DND-41 (cell line): ENCODE data around the gene GALNT18.

ENCODE experiments used
- ATAC-seq: fragments of 200-7000 bp; cut with Tn5 transposase; 3 replicates; pipeline ENCODE4 v1.9.1; 2021; ENCODE audit warnings: low read depth; ENCODE audit not compliant: insufficient read depth
- DNase-seq: peaks from one replicate; pipeline ENCODE4 v3.0.0-alpha.2; 2020
- H2AFZ ChIP-seq: 2 replicates; pipeline ENCODE4 v1.6.0; 2012; ENCODE audit warnings: low read depth, low read length
- H3K27ac ChIP-seq: 2 replicates; pipeline ENCODE4 v1.5.1; 2012; ENCODE audit warnings: low read length, inconsistent platforms
- H3K27me3 ChIP-seq: fragments of 200-600 bp; sonication (generic); 2 replicates; pipeline ENCODE4 v1.6.0; 2012; ENCODE audit warnings: low read length, mild to moderate bottlenecking, inconsistent platforms; ENCODE audit not compliant: insufficient read depth, poor library complexity
- H3K36me3 ChIP-seq: 2 replicates; pipeline ENCODE4 v1.5.1; 2012; ENCODE audit warnings: low read length, inconsistent platforms; ENCODE audit not compliant: insufficient read depth
- H3K4me1 ChIP-seq: 2 replicates; pipeline ENCODE4 v1.5.1; 2012; ENCODE audit warnings: mild to moderate bottlenecking, low read length; ENCODE audit not compliant: insufficient read depth
- H3K4me2 ChIP-seq: 2 replicates; pipeline ENCODE4 v1.6.0; 2012; ENCODE audit warnings: mild to moderate bottlenecking, moderate library complexity, low read length, inconsistent platforms; ENCODE audit not compliant: insufficient read depth
- H3K4me3 ChIP-seq, 2 experiments: fragments of 200-600 bp in 1 of 2; shearing (Covaris generic) in 1 of 2; 2 replicates each; pipeline ENCODE4 v1.5.1; 2012 to 2016; ENCODE audit warnings: inconsistent platforms in 2 of 2, low read length in 2 of 2, mild to moderate bottlenecking in 2 of 2, low read depth in 1 of 2, moderate library complexity in 1 of 2
- H3K79me2 ChIP-seq: 2 replicates; pipeline ENCODE4 v1.6.0; 2012; ENCODE audit warnings: low read length, inconsistent platforms; ENCODE audit not compliant: insufficient read depth
- H3K9ac ChIP-seq: 2 replicates; pipeline ENCODE4 v1.6.0; 2012; ENCODE audit warnings: low read depth, mild to moderate bottlenecking, inconsistent platforms, low read length, moderate library complexity
- H3K9me3 ChIP-seq: 2 replicates; pipeline ENCODE4 v1.5.1; 2012; ENCODE audit warnings: low read length, moderate library complexity, mild to moderate bottlenecking, inconsistent platforms; ENCODE audit not compliant: insufficient read depth, severe bottlenecking
- H4K20me1 ChIP-seq: 2 replicates; pipeline ENCODE4 v1.6.0; 2012; ENCODE audit warnings: low read length; ENCODE audit not compliant: insufficient read depth
- EZH2 ChIP-seq: IDR thresholded peaks from 3 replicates; pipeline ENCODE4 v1.6.1; 2012; ENCODE audit warnings: borderline replicate concordance, low read depth, mild to moderate bottlenecking, moderate library complexity, low read length, inconsistent platforms; ENCODE audit not compliant: severe bottlenecking
- TF ChIP-seq, protein P1 (sequence below): IDR thresholded peaks from 2 replicates; pipeline ENCODE4 v1.5.1; 2012; ENCODE audit warnings: borderline replicate concordance, low read length, moderate library complexity, mild to moderate bottlenecking; ENCODE audit not compliant: poor library complexity, severe bottlenecking; ENCODE audit errors: extremely low read depth

GALNT18 gene

GRCh38 chr11:11265320-11265719 is 356.5 kb downstream of the GALNT18 start:
- Histone ChIP-seq H3K4me2 (no peak overlapping the region), H3K9ac (no peak overlapping the region), H3K36me3 (no peaks in the 10 kb centered on the region), H2AFZ (no peak overlapping the region), H3K4me3 (no peak overlapping the region), H4K20me1 (no peaks in the 10 kb centered on the region; the same call in none of the 2 replicates), H3K79me2 (no peaks in the 10 kb centered on the region), H3K27me3 (no peaks in the 10 kb centered on the region), H3K4me1 (no peaks in the 10 kb centered on the region), H3K27ac (no peak overlapping the region), H3K9me3 (no peaks in the 10 kb centered on the region)
- DNase-seq: peak; percentile 13
- peak; percentile 51 for ATAC-seq
- TF ChIP-seq EZH2: no peak
- TF ChIP-seq, protein P1, sequence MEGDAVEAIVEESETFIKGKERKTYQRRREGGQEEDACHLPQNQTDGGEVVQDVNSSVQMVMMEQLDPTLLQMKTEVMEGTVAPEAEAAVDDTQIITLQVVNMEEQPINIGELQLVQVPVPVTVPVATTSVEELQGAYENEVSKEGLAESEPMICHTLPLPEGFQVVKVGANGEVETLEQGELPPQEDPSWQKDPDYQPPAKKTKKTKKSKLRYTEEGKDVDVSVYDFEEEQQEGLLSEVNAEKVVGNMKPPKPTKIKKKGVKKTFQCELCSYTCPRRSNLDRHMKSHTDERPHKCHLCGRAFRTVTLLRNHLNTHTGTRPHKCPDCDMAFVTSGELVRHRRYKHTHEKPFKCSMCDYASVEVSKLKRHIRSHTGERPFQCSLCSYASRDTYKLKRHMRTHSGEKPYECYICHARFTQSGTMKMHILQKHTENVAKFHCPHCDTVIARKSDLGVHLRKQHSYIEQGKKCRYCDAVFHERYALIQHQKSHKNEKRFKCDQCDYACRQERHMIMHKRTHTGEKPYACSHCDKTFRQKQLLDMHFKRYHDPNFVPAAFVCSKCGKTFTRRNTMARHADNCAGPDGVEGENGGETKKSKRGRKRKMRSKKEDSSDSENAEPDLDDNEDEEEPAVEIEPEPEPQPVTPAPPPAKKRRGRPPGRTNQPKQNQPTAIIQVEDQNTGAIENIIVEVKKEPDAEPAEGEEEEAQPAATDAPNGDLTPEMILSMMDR: no peak

DNA sequence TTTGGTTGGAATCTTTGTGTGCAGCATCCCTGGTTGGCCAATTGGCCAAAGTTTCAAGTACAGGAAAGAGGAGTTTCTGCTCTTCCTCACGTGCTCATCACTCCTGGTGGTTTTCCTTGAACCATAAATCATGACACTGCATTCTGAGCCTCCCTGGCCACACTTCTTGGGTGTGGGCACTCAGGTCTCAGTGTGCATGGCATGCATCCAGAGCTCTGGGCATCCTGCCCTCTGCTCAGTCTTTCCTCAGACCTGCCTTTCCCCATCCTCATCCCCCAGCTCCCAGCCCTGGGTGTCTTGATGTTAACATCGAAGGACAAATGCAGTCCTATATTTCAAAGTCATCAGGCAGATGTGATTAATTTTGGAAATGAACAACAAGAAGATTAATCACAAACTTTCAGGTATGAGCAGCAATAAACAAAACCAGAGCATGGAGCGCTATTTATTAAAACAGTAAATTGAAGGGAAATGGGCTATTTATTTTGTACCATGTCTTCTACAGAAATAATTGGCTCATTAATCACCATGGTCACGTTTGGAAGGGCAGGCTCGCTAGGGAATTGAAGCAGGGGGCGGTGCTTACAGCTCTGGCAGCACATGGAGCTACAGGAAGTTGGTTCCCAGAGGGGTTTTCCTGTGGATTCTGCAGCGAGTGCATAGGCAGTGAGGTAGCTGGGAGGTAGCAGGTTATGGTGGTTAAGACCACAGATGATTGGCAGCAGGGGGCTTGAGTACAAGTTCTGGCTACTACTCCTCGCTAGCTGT is 358.4 kb downstream of the GALNT18 start:
- Histone ChIP-seq H3K9ac (no peak overlapping the region), H3K4me3 (no peak overlapping the region), H3K27me3 (no peaks in the 10 kb centered on the region), H3K4me1 (no peaks in the 10 kb centered on the region), H3K36me3 (no peaks in the 10 kb centered on the region), H3K79me2 (no peaks in the 10 kb centered on the region), H3K27ac (no peak overlapping the region), H4K20me1 (no peaks in the 10 kb centered on the region; the same call in none of the 2 replicates), H2AFZ (no peak overlapping the region), H3K9me3 (no peaks in the 10 kb centered on the region), H3K4me2 (no peak overlapping the region)
- ATAC-seq: no peak
- no peak for TF ChIP-seq EZH2
- TF ChIP-seq, protein P1: no peak
- no peak for DNase-seq

- ATAC-seq: no peak
- no peak overlapping the region for H3K27ac ChIP-seq
Measured at GRCh38 chr11:11262171-11262920, 359.5 kb downstream of the GALNT18 start.

More at GRCh38 chr11:11262171-11262920, 359.5 kb downstream of the GALNT18 start:
- Histone ChIP-seq H3K9me3 (no peaks in the 10 kb centered on the region), H4K20me1 (no peaks in the 10 kb centered on the region; the same call in 1 of the 2 replicates), H3K4me1 (no peaks in the 10 kb centered on the region), H3K79me2 (no peaks in the 10 kb centered on the region), H3K4me3 (no peak overlapping the region), H3K4me2 (no peak overlapping the region), H3K27me3 (peaks cover 2% of the 10 kb centered on the region), H3K9ac (no peak overlapping the region), H2AFZ (no peak overlapping the region), H3K36me3 (no peaks in the 10 kb centered on the region)
- DNase-seq: no peak
- TF ChIP-seq EZH2: no peak
- TF ChIP-seq, protein P1: no peak
